HEK293 (cell line): ENCODE measurements around the gene SFXN3.
A peak's percentile ranks its signal among the peaks of the same experiment; 100 is the strongest.

Source experiments
- BCL11B ChIP-seq: fragments of 450-650 bp; formaldehyde crosslinking; IDR thresholded peaks from 2 replicates; pipeline ENCODE4 v1.5.1; 2016; ENCODE audit warnings: low read depth, missing biosample characterization, missing genetic modification characterization
- HOXD13 ChIP-seq: sonication (generic); formaldehyde crosslinking; IDR thresholded peaks from 2 replicates; pipeline ENCODE4 v1.8.0; 2022; ENCODE audit warnings: missing genetic modification reagents, borderline replicate concordance
- IKZF3 ChIP-seq: fragments of 450-650 bp; IDR thresholded peaks from 2 replicates; pipeline ENCODE4 v1.5.0; 2018; ENCODE audit warnings: missing biosample characterization, mild to moderate bottlenecking, missing genetic modification characterization, moderate library complexity
- OSR2 ChIP-seq: fragments of 450-650 bp; formaldehyde crosslinking; IDR thresholded peaks from 2 replicates; pipeline ENCODE4 v1.5.1; 2016; ENCODE audit warnings: missing biosample characterization, missing genetic modification characterization
- REPIN1 ChIP-seq: fragments of 450-650 bp; formaldehyde crosslinking; IDR thresholded peaks from 2 replicates; pipeline ENCODE4 v1.5.1; 2017; ENCODE audit warnings: missing biosample characterization, missing genetic modification characterization, low read depth
- SALL2 ChIP-seq: fragments of 450-650 bp; formaldehyde crosslinking; IDR thresholded peaks from 2 replicates; pipeline ENCODE4 v1.5.0; 2017; ENCODE audit warnings: missing biosample characterization, mild to moderate bottlenecking, missing genetic modification characterization, borderline replicate concordance
- TRIM28 ChIP-seq: IDR thresholded peaks from 2 replicates; pipeline ENCODE4 v1.6.1; 2011; ENCODE audit warnings: low read length, control low read depth, borderline replicate concordance
- ZBTB7A ChIP-seq: fragments of 450-650 bp; formaldehyde crosslinking; IDR thresholded peaks from 2 replicates; pipeline ENCODE4 v1.5.1; 2016; ENCODE audit warnings: low read depth, missing biosample characterization, missing genetic modification characterization
- ZNF114 ChIP-seq: fragments of 450-650 bp; formaldehyde crosslinking; IDR thresholded peaks from 2 replicates; pipeline ENCODE4 v1.5.0; 2017; ENCODE audit warnings: missing biosample characterization, missing genetic modification characterization
- ZNF19 ChIP-seq: fragments of 450-650 bp; formaldehyde crosslinking; IDR thresholded peaks from 2 replicates; pipeline ENCODE4; 2016; ENCODE audit warnings: missing biosample characterization, missing genetic modification characterization, low read depth
- ZNF239 ChIP-seq: fragments of 450-650 bp; formaldehyde crosslinking; IDR thresholded peaks from 2 replicates; pipeline ENCODE4 v1.5.1; 2016; ENCODE audit warnings: missing biosample characterization, missing genetic modification characterization
- ZNF24 ChIP-seq: fragments of 450-650 bp; formaldehyde crosslinking; IDR thresholded peaks from 2 replicates; pipeline ENCODE4 v1.5.1; 2016; ENCODE audit warnings: missing biosample characterization, missing genetic modification characterization
- ZNF366 ChIP-seq: fragments of 450-650 bp; formaldehyde crosslinking; conservative IDR thresholded peaks from 2 replicates; pipeline ENCODE4 v1.5.1; 2016; ENCODE audit warnings: missing biosample characterization, missing genetic modification characterization
- ZNF426 ChIP-seq: fragments of 450-650 bp; formaldehyde crosslinking; IDR thresholded peaks from 2 replicates; pipeline ENCODE4 v1.5.1; 2017; ENCODE audit warnings: missing biosample characterization, missing genetic modification characterization, mild to moderate bottlenecking, inconsistent platforms, moderate library complexity
- ZNF558 ChIP-seq: fragments of 450-650 bp; formaldehyde crosslinking; IDR thresholded peaks from 2 replicates; pipeline ENCODE4 v1.5.1; 2016; ENCODE audit warnings: missing biosample characterization, missing genetic modification characterization
- ZNF621 ChIP-seq: fragments of 450-650 bp; formaldehyde crosslinking; IDR thresholded peaks from 2 replicates; pipeline ENCODE4 v1.5.1; 2017; ENCODE audit warnings: missing biosample characterization, missing genetic modification characterization
- ZNF701 ChIP-seq: fragments of 450-650 bp; formaldehyde crosslinking; IDR thresholded peaks from 2 replicates; pipeline ENCODE4 v1.5.1; 2016; ENCODE audit warnings: missing biosample characterization, missing genetic modification characterization
- ZNF837 ChIP-seq: fragments of 450-650 bp; formaldehyde crosslinking; IDR thresholded peaks from 2 replicates; pipeline ENCODE4 v1.5.1; 2016; ENCODE audit warnings: missing biosample characterization, missing genetic modification characterization
- TF ChIP-seq, protein P1 (sequence below): fragments of 450-650 bp; formaldehyde crosslinking; IDR thresholded peaks from 2 replicates; pipeline ENCODE4 v1.5.1; 2017; ENCODE audit warnings: missing biosample characterization, mild to moderate bottlenecking, missing genetic modification characterization, moderate library complexity
- TF ChIP-seq, protein P2 (sequence below): fragments of 450-650 bp; formaldehyde crosslinking; IDR thresholded peaks from 2 replicates; pipeline ENCODE4 v1.5.1; 2017; ENCODE audit warnings: missing biosample characterization, missing genetic modification characterization
- TF ChIP-seq, protein P3 (sequence below): fragments of 450-650 bp; formaldehyde crosslinking; optimal IDR thresholded peaks from 2 replicates; pipeline ENCODE3; 2016; ENCODE audit warnings: missing biosample characterization, mild to moderate bottlenecking, missing genetic modification characterization
- TF ChIP-seq, protein P4 (sequence below): fragments of 450-650 bp; IDR thresholded peaks from 2 replicates; pipeline ENCODE4 v1.5.1; 2018; ENCODE audit warnings: missing biosample characterization, mild to moderate bottlenecking, missing genetic modification characterization
- TF ChIP-seq, protein P5 (sequence below): fragments of 450-650 bp; formaldehyde crosslinking; IDR thresholded peaks from 2 replicates; pipeline ENCODE4 v1.5.1; 2017; ENCODE audit warnings: missing biosample characterization, missing genetic modification characterization
- TF ChIP-seq, protein P6 (sequence below): fragments of 450-650 bp; formaldehyde crosslinking; IDR thresholded peaks from 2 replicates; pipeline ENCODE4 v1.5.1; 2016; ENCODE audit warnings: missing biosample characterization, missing genetic modification characterization
- TF ChIP-seq, protein P7 (sequence below): sonication (generic); formaldehyde crosslinking; IDR thresholded peaks from 2 replicates; pipeline ENCODE4 v1.8.1; 2022; ENCODE audit warnings: mild to moderate bottlenecking, moderate library complexity, missing genetic modification reagents

The SFXN3 gene

DNA sequence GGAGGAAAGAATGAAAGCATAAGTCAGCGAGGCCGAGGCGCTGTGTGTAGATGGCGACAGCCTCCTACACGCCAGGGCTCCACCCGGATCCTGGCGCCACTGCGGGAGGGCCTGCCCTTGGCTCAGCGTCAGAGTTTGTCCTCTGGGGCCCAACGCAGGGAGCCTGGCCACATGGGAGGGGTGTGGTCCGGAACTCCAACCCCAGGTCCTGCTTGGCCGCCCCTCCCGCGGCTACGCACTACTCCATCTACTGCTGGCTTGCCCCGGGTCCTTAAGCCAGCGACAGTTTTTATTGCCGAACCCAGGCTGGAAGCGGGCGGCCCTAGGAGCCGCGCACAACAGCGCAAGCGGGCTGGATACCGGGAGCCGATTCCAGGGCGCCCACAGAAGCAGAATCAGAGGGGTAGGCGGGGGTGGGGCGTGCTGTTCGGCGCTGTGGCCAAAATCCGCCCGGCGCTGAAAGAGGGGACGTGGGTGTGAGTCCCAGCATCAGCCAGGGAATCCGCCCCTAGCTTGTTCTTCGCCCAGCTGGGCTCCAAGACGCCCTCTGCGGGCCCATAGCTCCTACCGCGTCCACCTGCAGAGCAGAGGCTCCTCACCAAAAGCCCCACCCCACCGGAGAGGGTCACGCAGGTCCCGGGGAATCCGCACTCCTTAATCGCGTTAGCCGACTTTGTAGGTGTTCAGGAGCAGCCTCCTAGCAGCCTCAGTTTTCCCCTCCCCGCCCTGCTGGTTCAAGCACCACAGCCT is 35.3 kb downstream of the SFXN3 start (continued):
- peak; percentile 78 for TF ChIP-seq TRIM28
- TF ChIP-seq IKZF3 (tag by site-specific recombination): peak; percentile 49
- TF ChIP-seq ZNF366 (tag by site-specific recombination): peak; percentile 64; the same call in 1 of the 2 replicates
- 0 out of 2 replicates have a peak, but pooled peaks have one; percentile 5 for TF ChIP-seq ZNF239 (tag by site-specific recombination)
- TF ChIP-seq, protein P1, sequence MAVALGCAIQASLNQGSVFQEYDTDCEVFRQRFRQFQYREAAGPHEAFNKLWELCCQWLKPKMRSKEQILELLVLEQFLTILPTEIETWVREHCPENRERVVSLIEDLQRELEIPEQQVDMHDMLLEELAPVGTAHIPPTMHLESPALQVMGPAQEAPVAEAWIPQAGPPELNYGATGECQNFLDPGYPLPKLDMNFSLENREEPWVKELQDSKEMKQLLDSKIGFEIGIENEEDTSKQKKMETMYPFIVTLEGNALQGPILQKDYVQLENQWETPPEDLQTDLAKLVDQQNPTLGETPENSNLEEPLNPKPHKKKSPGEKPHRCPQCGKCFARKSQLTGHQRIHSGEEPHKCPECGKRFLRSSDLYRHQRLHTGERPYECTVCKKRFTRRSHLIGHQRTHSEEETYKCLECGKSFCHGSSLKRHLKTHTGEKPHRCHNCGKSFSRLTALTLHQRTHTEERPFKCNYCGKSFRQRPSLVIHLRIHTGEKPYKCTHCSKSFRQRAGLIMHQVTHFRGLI (tag by site-specific recombination): 0 out of 2 replicates have a peak, but pooled peaks have one; percentile 35
- TF ChIP-seq, protein P2, sequence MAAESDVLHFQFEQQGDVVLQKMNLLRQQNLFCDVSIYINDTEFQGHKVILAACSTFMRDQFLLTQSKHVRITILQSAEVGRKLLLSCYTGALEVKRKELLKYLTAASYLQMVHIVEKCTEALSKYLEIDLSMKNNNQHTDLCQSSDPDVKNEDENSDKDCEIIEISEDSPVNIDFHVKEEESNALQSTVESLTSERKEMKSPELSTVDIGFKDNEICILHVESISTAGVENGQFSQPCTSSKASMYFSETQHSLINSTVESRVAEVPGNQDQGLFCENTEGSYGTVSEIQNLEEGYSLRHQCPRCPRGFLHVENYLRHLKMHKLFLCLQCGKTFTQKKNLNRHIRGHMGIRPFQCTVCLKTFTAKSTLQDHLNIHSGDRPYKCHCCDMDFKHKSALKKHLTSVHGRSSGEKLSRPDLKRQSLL (tag by site-specific recombination): peak; percentile 57; the same call in 1 of the 2 replicates
- 0 out of 2 replicates have a peak, but pooled peaks have one; percentile 52 for TF ChIP-seq HOXD13 (CRISPR knock-in tag)
- TF ChIP-seq, protein P3, sequence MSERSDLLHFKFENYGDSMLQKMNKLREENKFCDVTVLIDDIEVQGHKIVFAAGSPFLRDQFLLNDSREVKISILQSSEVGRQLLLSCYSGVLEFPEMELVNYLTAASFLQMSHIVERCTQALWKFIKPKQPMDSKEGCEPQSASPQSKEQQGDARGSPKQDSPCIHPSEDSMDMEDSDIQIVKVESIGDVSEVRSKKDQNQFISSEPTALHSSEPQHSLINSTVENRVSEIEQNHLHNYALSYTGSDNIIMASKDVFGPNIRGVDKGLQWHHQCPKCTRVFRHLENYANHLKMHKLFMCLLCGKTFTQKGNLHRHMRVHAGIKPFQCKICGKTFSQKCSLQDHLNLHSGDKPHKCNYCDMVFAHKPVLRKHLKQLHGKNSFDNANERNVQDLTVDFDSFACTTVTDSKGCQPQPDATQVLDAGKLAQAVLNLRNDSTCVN (tag by site-specific recombination): peak; percentile 75
- TF ChIP-seq ZNF558 (tag by site-specific recombination): no peak
- TF ChIP-seq ZBTB7A (tag by site-specific recombination): 0 out of 2 replicates have a peak, but pooled peaks have one; percentile 42
- TF ChIP-seq ZNF837: 0 out of 2 replicates have a peak, but pooled peaks have one; percentile 20
- no peak for TF ChIP-seq ZNF426 (tag by site-specific recombination)
- TF ChIP-seq, protein P4, sequence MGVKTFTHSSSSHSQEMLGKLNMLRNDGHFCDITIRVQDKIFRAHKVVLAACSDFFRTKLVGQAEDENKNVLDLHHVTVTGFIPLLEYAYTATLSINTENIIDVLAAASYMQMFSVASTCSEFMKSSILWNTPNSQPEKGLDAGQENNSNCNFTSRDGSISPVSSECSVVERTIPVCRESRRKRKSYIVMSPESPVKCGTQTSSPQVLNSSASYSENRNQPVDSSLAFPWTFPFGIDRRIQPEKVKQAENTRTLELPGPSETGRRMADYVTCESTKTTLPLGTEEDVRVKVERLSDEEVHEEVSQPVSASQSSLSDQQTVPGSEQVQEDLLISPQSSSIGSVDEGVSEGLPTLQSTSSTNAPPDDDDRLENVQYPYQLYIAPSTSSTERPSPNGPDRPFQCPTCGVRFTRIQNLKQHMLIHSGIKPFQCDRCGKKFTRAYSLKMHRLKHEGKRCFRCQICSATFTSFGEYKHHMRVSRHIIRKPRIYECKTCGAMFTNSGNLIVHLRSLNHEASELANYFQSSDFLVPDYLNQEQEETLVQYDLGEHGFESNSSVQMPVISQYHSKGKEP (tag by site-specific recombination): no peak
- no peak for TF ChIP-seq ZNF701
- TF ChIP-seq ZNF24: no peak; the same call in 1 of the 2 replicates
- peak; percentile 86 for TF ChIP-seq OSR2
- TF ChIP-seq, protein P5, sequence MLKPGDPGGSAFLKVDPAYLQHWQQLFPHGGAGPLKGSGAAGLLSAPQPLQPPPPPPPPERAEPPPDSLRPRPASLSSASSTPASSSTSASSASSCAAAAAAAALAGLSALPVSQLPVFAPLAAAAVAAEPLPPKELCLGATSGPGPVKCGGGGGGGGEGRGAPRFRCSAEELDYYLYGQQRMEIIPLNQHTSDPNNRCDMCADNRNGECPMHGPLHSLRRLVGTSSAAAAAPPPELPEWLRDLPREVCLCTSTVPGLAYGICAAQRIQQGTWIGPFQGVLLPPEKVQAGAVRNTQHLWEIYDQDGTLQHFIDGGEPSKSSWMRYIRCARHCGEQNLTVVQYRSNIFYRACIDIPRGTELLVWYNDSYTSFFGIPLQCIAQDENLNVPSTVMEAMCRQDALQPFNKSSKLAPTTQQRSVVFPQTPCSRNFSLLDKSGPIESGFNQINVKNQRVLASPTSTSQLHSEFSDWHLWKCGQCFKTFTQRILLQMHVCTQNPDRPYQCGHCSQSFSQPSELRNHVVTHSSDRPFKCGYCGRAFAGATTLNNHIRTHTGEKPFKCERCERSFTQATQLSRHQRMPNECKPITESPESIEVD (tag by site-specific recombination): no peak
- TF ChIP-seq ZNF19: no peak
- no peak for TF ChIP-seq ZNF114 (tag by site-specific recombination)
- TF ChIP-seq, protein P6, sequence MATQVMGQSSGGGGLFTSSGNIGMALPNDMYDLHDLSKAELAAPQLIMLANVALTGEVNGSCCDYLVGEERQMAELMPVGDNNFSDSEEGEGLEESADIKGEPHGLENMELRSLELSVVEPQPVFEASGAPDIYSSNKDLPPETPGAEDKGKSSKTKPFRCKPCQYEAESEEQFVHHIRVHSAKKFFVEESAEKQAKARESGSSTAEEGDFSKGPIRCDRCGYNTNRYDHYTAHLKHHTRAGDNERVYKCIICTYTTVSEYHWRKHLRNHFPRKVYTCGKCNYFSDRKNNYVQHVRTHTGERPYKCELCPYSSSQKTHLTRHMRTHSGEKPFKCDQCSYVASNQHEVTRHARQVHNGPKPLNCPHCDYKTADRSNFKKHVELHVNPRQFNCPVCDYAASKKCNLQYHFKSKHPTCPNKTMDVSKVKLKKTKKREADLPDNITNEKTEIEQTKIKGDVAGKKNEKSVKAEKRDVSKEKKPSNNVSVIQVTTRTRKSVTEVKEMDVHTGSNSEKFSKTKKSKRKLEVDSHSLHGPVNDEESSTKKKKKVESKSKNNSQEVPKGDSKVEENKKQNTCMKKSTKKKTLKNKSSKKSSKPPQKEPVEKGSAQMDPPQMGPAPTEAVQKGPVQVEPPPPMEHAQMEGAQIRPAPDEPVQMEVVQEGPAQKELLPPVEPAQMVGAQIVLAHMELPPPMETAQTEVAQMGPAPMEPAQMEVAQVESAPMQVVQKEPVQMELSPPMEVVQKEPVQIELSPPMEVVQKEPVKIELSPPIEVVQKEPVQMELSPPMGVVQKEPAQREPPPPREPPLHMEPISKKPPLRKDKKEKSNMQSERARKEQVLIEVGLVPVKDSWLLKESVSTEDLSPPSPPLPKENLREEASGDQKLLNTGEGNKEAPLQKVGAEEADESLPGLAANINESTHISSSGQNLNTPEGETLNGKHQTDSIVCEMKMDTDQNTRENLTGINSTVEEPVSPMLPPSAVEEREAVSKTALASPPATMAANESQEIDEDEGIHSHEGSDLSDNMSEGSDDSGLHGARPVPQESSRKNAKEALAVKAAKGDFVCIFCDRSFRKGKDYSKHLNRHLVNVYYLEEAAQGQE (tag by site-specific recombination): peak; percentile 39; the same call in 1 of the 2 replicates
- TF ChIP-seq, protein P7, sequence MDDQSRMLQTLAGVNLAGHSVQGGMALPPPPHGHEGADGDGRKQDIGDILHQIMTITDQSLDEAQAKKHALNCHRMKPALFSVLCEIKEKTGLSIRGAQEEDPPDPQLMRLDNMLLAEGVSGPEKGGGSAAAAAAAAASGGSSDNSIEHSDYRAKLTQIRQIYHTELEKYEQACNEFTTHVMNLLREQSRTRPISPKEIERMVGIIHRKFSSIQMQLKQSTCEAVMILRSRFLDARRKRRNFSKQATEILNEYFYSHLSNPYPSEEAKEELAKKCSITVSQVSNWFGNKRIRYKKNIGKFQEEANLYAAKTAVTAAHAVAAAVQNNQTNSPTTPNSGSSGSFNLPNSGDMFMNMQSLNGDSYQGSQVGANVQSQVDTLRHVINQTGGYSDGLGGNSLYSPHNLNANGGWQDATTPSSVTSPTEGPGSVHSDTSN (CRISPR knock-in tag): 0 out of 2 replicates have a peak, but pooled peaks have one; percentile 39
- 0 out of 2 replicates have a peak, but pooled peaks have one; percentile 35 for TF ChIP-seq REPIN1 (tag by site-specific recombination)
- no peak for TF ChIP-seq ZNF621
- 0 out of 2 replicates have a peak, but pooled peaks have one; percentile 69 for TF ChIP-seq BCL11B (tag by site-specific recombination)
- no peak for TF ChIP-seq SALL2 (tag by site-specific recombination)
